GM23338 (cell line): ENCODE measurements around the gene PAEP. TPM values are rescaled to one million over a fixed set of nuclear protein-coding genes. Genes with fewer than 3 reads are reported as not detected.

Experiments used
- ATAC-seq: fragments of 200-7000 bp; cut with Tn5 transposase; 3 replicates; pipeline ENCODE4 v1.9.1; 2020
- DNase-seq: peaks from one replicate; pipeline ENCODE4 v3.0.0-alpha.2; 2015; ENCODE audit warnings: low spot score
- H2AFZ ChIP-seq: fragments of 200-600 bp; sonication (generic); 2 replicates; pipeline ENCODE4 v1.8.0; 2016; ENCODE audit warnings: antibody characterized with exemption, mild to moderate bottlenecking, moderate library complexity
- H3F3A ChIP-seq: fragments of 200-600 bp; sonication (generic); replicated peaks from 2 replicates; pipeline ENCODE4 v1.8.0; 2017; ENCODE audit warnings: antibody characterized with exemption, mixed run types, low read depth
- H3K27ac ChIP-seq: fragments of 200-600 bp; sonication (generic); 2 replicates; pipeline ENCODE4 v1.6.1; 2016; ENCODE audit warnings: low read depth
- H3K27me3 ChIP-seq: fragments of 200-600 bp; sonication (generic); 2 replicates; pipeline ENCODE4 v1.8.0; 2016; ENCODE audit warnings: mild to moderate bottlenecking, mixed run types, moderate library complexity; ENCODE audit not compliant: insufficient read depth
- H3K36me3 ChIP-seq: fragments of 200-600 bp; sonication (generic); 2 replicates; pipeline ENCODE4 v1.8.0; 2016; ENCODE audit warnings: mild to moderate bottlenecking; ENCODE audit not compliant: insufficient read depth
- H3K4me1 ChIP-seq: fragments of 200-600 bp; sonication (generic); 2 replicates; pipeline ENCODE4 v1.8.0; 2016; ENCODE audit warnings: mild to moderate bottlenecking, moderate library complexity; ENCODE audit not compliant: insufficient read depth
- H3K4me2 ChIP-seq: fragments of 200-600 bp; sonication (generic); 2 replicates; pipeline ENCODE4 v1.7.1; 2017; ENCODE audit warnings: mixed run types
- H3K4me3 ChIP-seq: fragments of 200-600 bp; sonication (generic); 2 replicates; pipeline ENCODE4 v1.6.1; 2016; ENCODE audit warnings: mixed run types
- H3K79me2 ChIP-seq: fragments of 200-600 bp; sonication (generic); replicated peaks from 2 replicates; pipeline ENCODE4 v1.8.0; 2017; ENCODE audit warnings: mild to moderate bottlenecking; ENCODE audit not compliant: insufficient read depth
- H3K9me2 ChIP-seq: fragments of 200-600 bp; sonication (generic); 2 replicates; pipeline ENCODE4 v1.8.0; 2017; ENCODE audit not compliant: insufficient read depth
- H4K20me1 ChIP-seq: fragments of 200-600 bp; sonication (generic); replicated peaks from 2 replicates; pipeline ENCODE4 v1.8.0; 2017; ENCODE audit warnings: mild to moderate bottlenecking; ENCODE audit not compliant: insufficient read depth
- H3K27ac Mint-ChIP-seq: 2 replicates; pipeline ENCODE4 v1.8.0; 2020; ENCODE audit warnings: inconsistent platforms, mild to moderate bottlenecking, moderate library complexity, mixed read lengths
- H3K27me3 Mint-ChIP-seq: 3 replicates; pipeline ENCODE4 v1.8.0; 2022; ENCODE audit warnings: low read depth, mild to moderate bottlenecking, moderate library complexity, mixed read lengths, inconsistent platforms; ENCODE audit not compliant: insufficient read depth, poor library complexity
- H3K36me3 Mint-ChIP-seq: 3 replicates; pipeline ENCODE4 v1.8.0; 2021; ENCODE audit warnings: low read depth, mild to moderate bottlenecking, inconsistent platforms, moderate library complexity, mixed read lengths
- H3K4me1 Mint-ChIP-seq: 3 replicates; pipeline ENCODE4 v1.8.0; 2020; ENCODE audit warnings: mild to moderate bottlenecking, inconsistent platforms, mixed read lengths
- H3K4me3 Mint-ChIP-seq: 3 replicates; pipeline ENCODE4 v1.8.0; 2021; ENCODE audit warnings: moderate library complexity, mild to moderate bottlenecking, inconsistent platforms, mixed read lengths
- H3K9me3 Mint-ChIP-seq: 3 replicates; pipeline ENCODE4 v1.8.0; 2020; ENCODE audit warnings: moderate library complexity, mild to moderate bottlenecking, inconsistent platforms, mixed read lengths
- EZH2 ChIP-seq: fragments of 200-600 bp; sonication (generic); IDR thresholded peaks from one replicate; pipeline ENCODE4 v1.8.0; 2017; ENCODE audit warnings: antibody characterized with exemption, mild to moderate bottlenecking, low read depth; ENCODE audit not compliant: unreplicated experiment
- EZH2phosphoT487 ChIP-seq: fragments of 200-600 bp; sonication (generic); IDR thresholded peaks from one replicate; pipeline ENCODE4 v1.8.1; 2018; ENCODE audit warnings: antibody characterized with exemption; ENCODE audit not compliant: unreplicated experiment
- JUNB ChIP-seq: IDR thresholded peaks from one replicate; pipeline ENCODE4 v1.6.1; 2016; ENCODE audit warnings: antibody characterized with exemption; ENCODE audit not compliant: unreplicated experiment
- NANOG ChIP-seq: IDR thresholded peaks from 2 replicates; pipeline ENCODE4 v1.6.1; 2016; ENCODE audit warnings: antibody characterized with exemption, borderline replicate concordance
- POLR2AphosphoS5 ChIP-seq: IDR thresholded peaks from 2 replicates; pipeline ENCODE4 v1.6.1; 2016; ENCODE audit warnings: antibody characterized with exemption, low read depth
- ZNF114 ChIP-seq: fragments of 250-450 bp; sonication (Bioruptor Pico); IDR thresholded peaks from 2 replicates; pipeline ENCODE4 v1.5.0; 2020; ENCODE audit warnings: mild to moderate bottlenecking, moderate library complexity
- polyA plus RNA-seq: library from polyadenylated mRNA; unstranded; fragments of >200 nt; fragmentation: Nextera tagmentation; extraction: Ambion mirVana; gene quantifications from 2 replicates; pipeline ENCODE4 v1.2.1, GENCODE V29; 2016
- total RNA-seq: library from RNA; depleted of rRNA; stranded (reverse); fragments of >200 nt; shearing (Covaris generic); gene quantifications from 2 replicates; pipeline ENCODE4 v1.2.3, GENCODE V29; 2014
- TF ChIP-seq, protein P1 (sequence below): IDR thresholded peaks from 2 replicates; pipeline ENCODE4 v1.6.1; 2016; ENCODE audit warnings: antibody characterized with exemption
- TF ChIP-seq, protein P2 (sequence below): fragments of 250-450 bp; sonication (Bioruptor Pico); IDR thresholded peaks from 2 replicates; pipeline ENCODE4 v1.5.0; 2020; ENCODE audit warnings: mild to moderate bottlenecking, moderate library complexity
- TF ChIP-seq, protein P3 (sequence below): IDR thresholded peaks from one replicate; pipeline ENCODE4 v1.6.1; 2018; ENCODE audit warnings: antibody characterized with exemption; ENCODE audit not compliant: unreplicated experiment

Gene PAEP
- total and polyA plus RNA-seq, 2 experiments from 2014 or later: not detected

DNA sequence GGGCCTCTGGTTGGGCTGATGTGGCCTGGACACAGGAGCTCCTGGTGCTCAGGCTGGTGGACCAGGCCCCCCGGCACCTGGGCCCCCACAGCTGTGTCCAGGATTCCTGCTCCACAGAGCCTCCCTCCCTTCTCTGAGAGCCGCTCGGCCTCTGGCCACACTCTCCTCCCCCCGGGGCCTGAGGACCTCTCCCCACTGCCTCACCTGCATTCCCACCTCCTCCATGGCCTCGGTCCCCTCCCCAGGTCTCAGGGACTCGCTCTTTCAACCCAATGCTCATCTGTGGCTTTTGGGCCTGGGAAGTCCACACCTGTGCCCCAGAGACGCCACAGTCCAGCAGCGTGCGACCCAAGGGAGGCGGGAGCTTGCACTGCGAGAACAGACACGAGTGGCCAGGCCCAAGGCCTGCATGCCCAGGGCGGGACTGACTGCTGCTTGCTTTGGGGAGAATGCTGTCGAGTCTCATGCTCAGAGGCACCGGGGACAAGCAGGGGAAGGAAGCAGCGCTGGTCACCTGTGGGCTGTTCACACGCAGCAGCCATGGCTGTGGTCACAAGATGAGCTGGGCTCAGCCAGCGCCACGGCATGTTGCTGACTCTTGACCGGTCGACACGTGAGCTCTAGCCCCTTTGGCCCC is 14.6 kb downstream of the PAEP start:
- Mint-ChIP-seq H3K27me3 (no peaks in the 10 kb centered on the region), H3K4me3 (no peak overlapping the region), H3K36me3 (no peaks in the 10 kb centered on the region), H3K4me1 (no peaks in the 10 kb centered on the region; the same call in 2 of the 3 replicates), H3K27ac (no peak overlapping the region), H3K9me3 (peaks cover 1% of the 10 kb centered on the region)
- Histone ChIP-seq H2AFZ (no peak overlapping the region), H3K4me2 (no peak overlapping the region), H3K27me3 (no peaks in the 10 kb centered on the region), H3K27ac (no peak overlapping the region), H3K79me2 (no peaks in the 10 kb centered on the region), H3K9me2 (0 out of 2 replicates have a peak, but pooled peaks cover 6% of the 10 kb centered on the region), H4K20me1 (no peaks in the 10 kb centered on the region), H3K4me1 (no peaks in the 10 kb centered on the region), H3K36me3 (no peaks in the 10 kb centered on the region), H3F3A (no peaks in the 10 kb centered on the region), H3K4me3 (no peak overlapping the region)
- no peak for DNase-seq
- TF ChIP-seq JUNB: no peak
- no peak for ATAC-seq

DNA sequence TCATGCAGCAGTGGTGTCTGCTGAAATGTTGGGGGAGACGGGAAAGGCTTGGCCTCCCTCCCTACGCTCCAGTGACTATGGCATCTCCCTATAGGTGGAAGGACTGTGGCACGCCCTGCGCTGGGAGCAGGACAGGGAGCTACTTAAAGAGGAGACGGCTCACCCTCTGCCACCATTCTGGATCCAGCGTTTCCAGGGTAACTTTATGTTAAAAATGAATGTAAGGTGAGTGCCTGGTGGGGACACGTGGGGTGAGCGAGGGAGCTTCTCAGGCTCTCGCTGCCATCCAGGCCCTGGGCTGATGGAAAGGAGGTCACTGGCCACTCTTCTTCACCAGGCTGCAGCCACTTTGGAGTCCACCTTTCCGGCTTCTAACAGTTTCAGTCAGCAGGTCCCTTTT is 15.7 kb downstream of the PAEP start:
- H3K9me3 Mint-ChIP-seq: peaks cover 11% of the 10 kb centered on the region
- H3K27me3 Mint-ChIP-seq: no peaks in the 10 kb centered on the region
- no peaks in the 10 kb centered on the region for H3K4me1 ChIP-seq
- no peak overlapping the region for H3K27ac Mint-ChIP-seq
- no peak overlapping the region for H2AFZ ChIP-seq
- no peaks in the 10 kb centered on the region for H3K4me1 Mint-ChIP-seq
- H3K79me2 ChIP-seq: no peaks in the 10 kb centered on the region
- no peaks in the 10 kb centered on the region for H3K36me3 ChIP-seq
- no peak overlapping the region for H3K4me2 ChIP-seq
- no peak overlapping the region for H3K4me3 ChIP-seq
- DNase-seq (no peak), ATAC-seq (no peak)
- no peaks in the 10 kb centered on the region for H3K27me3 ChIP-seq
- H3K27ac ChIP-seq: no peak overlapping the region
- no peak overlapping the region for H3K4me3 Mint-ChIP-seq
- H4K20me1 ChIP-seq: no peaks in the 10 kb centered on the region
- peaks cover 3% of the 10 kb centered on the region; the same call in 1 of the 3 replicates for H3K36me3 Mint-ChIP-seq
- 0 out of 2 replicates have a peak, but pooled peaks cover 6% of the 10 kb centered on the region for H3K9me2 ChIP-seq
- no peaks in the 10 kb centered on the region for H3F3A ChIP-seq
- TF ChIP-seq ZNF114 (CRISPR knock-in tag) (no peak), EZH2 (no peak), EZH2phosphoT487 (no peak), NANOG (no peak), JUNB (no peak), POLR2AphosphoS5 (no peak)
- TF ChIP-seq, protein P1, sequence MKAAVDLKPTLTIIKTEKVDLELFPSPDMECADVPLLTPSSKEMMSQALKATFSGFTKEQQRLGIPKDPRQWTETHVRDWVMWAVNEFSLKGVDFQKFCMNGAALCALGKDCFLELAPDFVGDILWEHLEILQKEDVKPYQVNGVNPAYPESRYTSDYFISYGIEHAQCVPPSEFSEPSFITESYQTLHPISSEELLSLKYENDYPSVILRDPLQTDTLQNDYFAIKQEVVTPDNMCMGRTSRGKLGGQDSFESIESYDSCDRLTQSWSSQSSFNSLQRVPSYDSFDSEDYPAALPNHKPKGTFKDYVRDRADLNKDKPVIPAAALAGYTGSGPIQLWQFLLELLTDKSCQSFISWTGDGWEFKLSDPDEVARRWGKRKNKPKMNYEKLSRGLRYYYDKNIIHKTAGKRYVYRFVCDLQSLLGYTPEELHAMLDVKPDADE: no peak
- TF ChIP-seq, protein P2, sequence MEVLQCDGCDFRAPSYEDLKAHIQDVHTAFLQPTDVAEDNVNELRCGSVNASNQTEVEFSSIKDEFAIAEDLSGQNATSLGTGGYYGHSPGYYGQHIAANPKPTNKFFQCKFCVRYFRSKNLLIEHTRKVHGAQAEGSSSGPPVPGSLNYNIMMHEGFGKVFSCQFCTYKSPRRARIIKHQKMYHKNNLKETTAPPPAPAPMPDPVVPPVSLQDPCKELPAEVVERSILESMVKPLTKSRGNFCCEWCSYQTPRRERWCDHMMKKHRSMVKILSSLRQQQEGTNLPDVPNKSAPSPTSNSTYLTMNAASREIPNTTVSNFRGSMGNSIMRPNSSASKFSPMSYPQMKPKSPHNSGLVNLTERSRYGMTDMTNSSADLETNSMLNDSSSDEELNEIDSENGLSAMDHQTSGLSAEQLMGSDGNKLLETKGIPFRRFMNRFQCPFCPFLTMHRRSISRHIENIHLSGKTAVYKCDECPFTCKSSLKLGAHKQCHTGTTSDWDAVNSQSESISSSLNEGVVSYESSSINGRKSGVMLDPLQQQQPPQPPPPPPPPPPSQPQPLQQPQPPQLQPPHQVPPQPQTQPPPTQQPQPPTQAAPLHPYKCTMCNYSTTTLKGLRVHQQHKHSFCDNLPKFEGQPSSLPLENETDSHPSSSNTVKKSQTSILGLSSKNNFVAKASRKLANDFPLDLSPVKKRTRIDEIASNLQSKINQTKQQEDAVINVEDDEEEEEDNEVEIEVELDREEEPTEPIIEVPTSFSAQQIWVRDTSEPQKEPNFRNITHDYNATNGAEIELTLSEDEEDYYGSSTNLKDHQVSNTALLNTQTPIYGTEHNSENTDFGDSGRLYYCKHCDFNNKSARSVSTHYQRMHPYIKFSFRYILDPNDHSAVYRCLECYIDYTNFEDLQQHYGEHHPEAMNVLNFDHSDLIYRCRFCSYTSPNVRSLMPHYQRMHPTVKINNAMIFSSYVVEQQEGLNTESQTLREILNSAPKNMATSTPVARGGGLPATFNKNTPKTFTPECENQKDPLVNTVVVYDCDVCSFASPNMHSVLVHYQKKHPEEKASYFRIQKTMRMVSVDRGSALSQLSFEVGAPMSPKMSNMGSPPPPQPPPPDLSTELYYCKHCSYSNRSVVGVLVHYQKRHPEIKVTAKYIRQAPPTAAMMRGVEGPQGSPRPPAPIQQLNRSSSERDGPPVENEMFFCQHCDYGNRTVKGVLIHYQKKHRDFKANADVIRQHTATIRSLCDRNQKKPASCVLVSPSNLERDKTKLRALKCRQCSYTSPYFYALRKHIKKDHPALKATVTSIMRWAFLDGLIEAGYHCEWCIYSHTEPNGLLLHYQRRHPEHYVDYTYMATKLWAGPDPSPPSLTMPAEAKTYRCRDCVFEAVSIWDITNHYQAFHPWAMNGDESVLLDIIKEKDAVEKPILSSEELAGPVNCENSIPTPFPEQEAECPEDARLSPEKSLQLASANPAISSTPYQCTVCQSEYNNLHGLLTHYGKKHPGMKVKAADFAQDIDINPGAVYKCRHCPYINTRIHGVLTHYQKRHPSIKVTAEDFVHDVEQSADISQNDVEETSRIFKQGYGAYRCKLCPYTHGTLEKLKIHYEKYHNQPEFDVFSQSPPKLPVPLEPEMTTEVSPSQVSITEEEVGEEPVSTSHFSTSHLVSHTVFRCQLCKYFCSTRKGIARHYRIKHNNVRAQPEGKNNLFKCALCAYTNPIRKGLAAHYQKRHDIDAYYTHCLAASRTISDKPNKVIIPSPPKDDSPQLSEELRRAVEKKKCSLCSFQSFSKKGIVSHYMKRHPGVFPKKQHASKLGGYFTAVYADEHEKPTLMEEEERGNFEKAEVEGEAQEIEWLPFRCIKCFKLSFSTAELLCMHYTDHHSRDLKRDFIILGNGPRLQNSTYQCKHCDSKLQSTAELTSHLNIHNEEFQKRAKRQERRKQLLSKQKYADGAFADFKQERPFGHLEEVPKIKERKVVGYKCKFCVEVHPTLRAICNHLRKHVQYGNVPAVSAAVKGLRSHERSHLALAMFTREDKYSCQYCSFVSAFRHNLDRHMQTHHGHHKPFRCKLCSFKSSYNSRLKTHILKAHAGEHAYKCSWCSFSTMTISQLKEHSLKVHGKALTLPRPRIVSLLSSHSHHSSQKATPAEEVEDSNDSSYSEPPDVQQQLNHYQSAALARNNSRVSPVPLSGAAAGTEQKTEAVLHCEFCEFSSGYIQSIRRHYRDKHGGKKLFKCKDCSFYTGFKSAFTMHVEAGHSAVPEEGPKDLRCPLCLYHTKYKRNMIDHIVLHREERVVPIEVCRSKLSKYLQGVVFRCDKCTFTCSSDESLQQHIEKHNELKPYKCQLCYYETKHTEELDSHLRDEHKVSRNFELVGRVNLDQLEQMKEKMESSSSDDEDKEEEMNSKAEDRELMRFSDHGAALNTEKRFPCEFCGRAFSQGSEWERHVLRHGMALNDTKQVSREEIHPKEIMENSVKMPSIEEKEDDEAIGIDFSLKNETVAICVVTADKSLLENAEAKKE (CRISPR knock-in tag): no peak
- TF ChIP-seq, protein P3, sequence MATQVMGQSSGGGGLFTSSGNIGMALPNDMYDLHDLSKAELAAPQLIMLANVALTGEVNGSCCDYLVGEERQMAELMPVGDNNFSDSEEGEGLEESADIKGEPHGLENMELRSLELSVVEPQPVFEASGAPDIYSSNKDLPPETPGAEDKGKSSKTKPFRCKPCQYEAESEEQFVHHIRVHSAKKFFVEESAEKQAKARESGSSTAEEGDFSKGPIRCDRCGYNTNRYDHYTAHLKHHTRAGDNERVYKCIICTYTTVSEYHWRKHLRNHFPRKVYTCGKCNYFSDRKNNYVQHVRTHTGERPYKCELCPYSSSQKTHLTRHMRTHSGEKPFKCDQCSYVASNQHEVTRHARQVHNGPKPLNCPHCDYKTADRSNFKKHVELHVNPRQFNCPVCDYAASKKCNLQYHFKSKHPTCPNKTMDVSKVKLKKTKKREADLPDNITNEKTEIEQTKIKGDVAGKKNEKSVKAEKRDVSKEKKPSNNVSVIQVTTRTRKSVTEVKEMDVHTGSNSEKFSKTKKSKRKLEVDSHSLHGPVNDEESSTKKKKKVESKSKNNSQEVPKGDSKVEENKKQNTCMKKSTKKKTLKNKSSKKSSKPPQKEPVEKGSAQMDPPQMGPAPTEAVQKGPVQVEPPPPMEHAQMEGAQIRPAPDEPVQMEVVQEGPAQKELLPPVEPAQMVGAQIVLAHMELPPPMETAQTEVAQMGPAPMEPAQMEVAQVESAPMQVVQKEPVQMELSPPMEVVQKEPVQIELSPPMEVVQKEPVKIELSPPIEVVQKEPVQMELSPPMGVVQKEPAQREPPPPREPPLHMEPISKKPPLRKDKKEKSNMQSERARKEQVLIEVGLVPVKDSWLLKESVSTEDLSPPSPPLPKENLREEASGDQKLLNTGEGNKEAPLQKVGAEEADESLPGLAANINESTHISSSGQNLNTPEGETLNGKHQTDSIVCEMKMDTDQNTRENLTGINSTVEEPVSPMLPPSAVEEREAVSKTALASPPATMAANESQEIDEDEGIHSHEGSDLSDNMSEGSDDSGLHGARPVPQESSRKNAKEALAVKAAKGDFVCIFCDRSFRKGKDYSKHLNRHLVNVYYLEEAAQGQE: no peak
